H1 (cell line): Measurements from ENCODE around the gene PLK5. TPM values are rescaled to one million over a fixed set of nuclear protein-coding genes. Genes with fewer than 3 reads are reported as not detected.

ENCODE experiments used
- CBX5 ChIP-seq: fragments of 300-800, 300-1000 bp; sonication (generic); IDR thresholded peaks from 2 replicates; pipeline ENCODE4 v1.7.1; 2016; ENCODE audit warnings: antibody characterized with exemption, low read length, low read depth
- CBX8 ChIP-seq: fragments of 300-800, 300-1000 bp; sonication (generic); IDR thresholded peaks from 2 replicates; pipeline ENCODE4 v1.7.1; 2016; ENCODE audit warnings: low read depth, low read length, borderline replicate concordance
- SIX5 ChIP-seq: IDR thresholded peaks from 2 replicates; pipeline ENCODE4 v1.6.1; 2011; ENCODE audit warnings: mild to moderate bottlenecking, low read depth, low read length
- polyA plus RNA-seq, 7 experiments: library from polyadenylated mRNA; depleted of rRNA in 3 of 7; stranded (reverse) in 5 of 7; unstranded in 2 of 7; fragments of >200 nt in 5 of 7; fragments of 200-250 nt in 2 of 7; gene quantifications; 1 replicate in 5 of 7; 2 replicates in 1 of 7; 4 replicates in 1 of 7; pipeline versions ENCODE4 v1.2.1 to v1.2.3, GENCODE V29; 2011 to 2013; ENCODE audit warnings: missing spikeins in 2 of 7, mixed read lengths in 2 of 7
- total RNA-seq: library from RNA; stranded (reverse); fragmentation: NEBNext Ultra II Directional; extraction: Animal tissue kit (Norgen Biotek cat#: 25700); gene quantifications from 2 replicates; pipeline ENCODE4 v1.2.1, GENCODE V29; 2021
- TF ChIP-seq, protein P1 (sequence below): IDR thresholded peaks from 2 replicates; pipeline ENCODE4 v1.6.1; 2012; ENCODE audit warnings: inconsistent platforms

The PLK5 gene
- total and polyA plus RNA-seq, 2 of the 8 experiments (the other 6 are each of a cell fraction or from before 2014, with no cell fraction given) = 0.43 to 0.45 TPM

GRCh38 chr19:1514986-1515721, 8.7 kb upstream of the PLK5 start (continued):
- TF ChIP-seq CBX8 (no peak), SIX5 (no peak), CBX5 (no peak)
- TF ChIP-seq, protein P1, sequence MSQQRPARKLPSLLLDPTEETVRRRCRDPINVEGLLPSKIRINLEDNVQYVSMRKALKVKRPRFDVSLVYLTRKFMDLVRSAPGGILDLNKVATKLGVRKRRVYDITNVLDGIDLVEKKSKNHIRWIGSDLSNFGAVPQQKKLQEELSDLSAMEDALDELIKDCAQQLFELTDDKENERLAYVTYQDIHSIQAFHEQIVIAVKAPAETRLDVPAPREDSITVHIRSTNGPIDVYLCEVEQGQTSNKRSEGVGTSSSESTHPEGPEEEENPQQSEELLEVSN = no peak
